Fibroblast of peridontal ligament (primary cell): ENCODE data around the gene BRD4.
"Not testable (repeated sequence)": the region's sequence is repeated elsewhere in the genome, so short reads cannot be mapped to it uniquely, and the experiment has no call there.

Experiments
- DNase-seq: peaks from one replicate; pipeline ENCODE4 v3.0.0-alpha.2; 2010; ENCODE audit errors: extremely low read depth

The BRD4 gene

GRCh38 chr19:15360015-15360414 is 27.7 kb upstream of the BRD4 start:
- not testable (repeated sequence) for DNase-seq

GRCh38 chr19:15358918-15359317 is 26.6 kb upstream of the BRD4 start:
- peak; percentile 64 for DNase-seq

GRCh38 chr19:15357906-15358305 is 25.6 kb upstream of the BRD4 start:
- no peak for DNase-seq

GRCh38 chr19:15354566-15355296 is 22.4 kb upstream of the BRD4 start:
- no peak for DNase-seq

GRCh38 chr19:15353908-15354307 is 21.6 kb upstream of the BRD4 start:
- no peak for DNase-seq

- not testable (repeated sequence) for DNase-seq
Measured at GRCh38 chr19:15352535-15352934, 20.2 kb upstream of the BRD4 start.

GRCh38 chr19:15341328-15341727 is 9.0 kb upstream of the BRD4 start:
- not testable (repeated sequence) for DNase-seq

- no peak for DNase-seq
Measured at GRCh38 chr19:15340086-15340485, 7.7 kb upstream of the BRD4 start.

- DNase-seq: peak; percentile 62
Measured at GRCh38 chr19:15337202-15337601, 4.9 kb upstream of the BRD4 start.

- DNase-seq: not testable (repeated sequence)
Measured at GRCh38 chr19:15335992-15336391, 3.7 kb upstream of the BRD4 start.

- DNase-seq: no peak
Measured at GRCh38 chr19:15331419-15332310, 674 bp downstream of the BRD4 start.

GRCh38 chr19:15330801-15331418 is 1.4 kb downstream of the BRD4 start:
- peak; percentile 50 for DNase-seq

GRCh38 chr19:15328312-15328711 is 4.0 kb downstream of the BRD4 start:
- DNase-seq: no peak

GRCh38 chr19:15324791-15325519 is 7.4 kb downstream of the BRD4 start:
- no peak for DNase-seq

GRCh38 chr19:15323496-15324235 is 8.7 kb downstream of the BRD4 start:
- no peak for DNase-seq

GRCh38 chr19:15321739-15322138 is 10.6 kb downstream of the BRD4 start:
- no peak for DNase-seq

- peak; percentile 93 for DNase-seq
Measured at GRCh38 chr19:15320116-15320515, 12.2 kb downstream of the BRD4 start.

GRCh38 chr19:15318241-15318691 is 14.1 kb downstream of the BRD4 start:
- peak; percentile 61 for DNase-seq

- no peak for DNase-seq
Measured at GRCh38 chr19:15317392-15318071, 14.8 kb downstream of the BRD4 start.

GRCh38 chr19:15316498-15316897 is 15.8 kb downstream of the BRD4 start:
- peak; percentile 57 for DNase-seq
